Heart left ventricle (tissue), 16 donors: ENCODE results near the gene ATP1A1. TPM values are rescaled to one million over a fixed set of nuclear protein-coding genes. Genes with fewer than 3 reads are reported as not detected.

ENCODE experiments used
- ATAC-seq, 4 donors: fragments of 200-7000 bp; cut with Tn5 transposase; one replicate each; pipeline ENCODE4 v1.9.1; 2020 to 2022; ENCODE audit warnings: moderate library complexity in 4 of 4, mild to moderate bottlenecking in 3 of 4, moderate number of reproducible peaks in 1 of 4
- DNase-seq, 5 donors: peaks; one replicate each; pipeline ENCODE4 v3.0.0-alpha.2; 2020
- H3K27ac ChIP-seq, 12 donors: fragments of 200-600 bp; sonication (generic) in 4 of 12; one replicate each; pipeline versions ENCODE4 v1.5.0 to v1.8.0; 2016 to 2022; ENCODE audit warnings: mild to moderate bottlenecking in 2 of 12
- H3K27me3 ChIP-seq, 9 donors: fragments of 200-600 bp; sonication (generic) in 2 of 9; one replicate each; pipeline versions ENCODE4 v1.5.1 to v1.8.0; 2016 to 2022; ENCODE audit warnings: mild to moderate bottlenecking in 3 of 9
- H3K36me3 ChIP-seq, 9 donors: fragments of 200-600 bp; sonication (generic) in 2 of 9; one replicate each; pipeline versions ENCODE4 v1.5.0 to v1.8.0; 2018 to 2022; ENCODE audit warnings: mild to moderate bottlenecking in 2 of 9
- H3K4me1 ChIP-seq, 12 donors: fragments of 200-600 bp; sonication (generic) in 4 of 12; one replicate each; pipeline versions ENCODE4 v1.5.0 to v1.8.0; 2016 to 2022; ENCODE audit warnings: mild to moderate bottlenecking in 3 of 12
- H3K4me3 ChIP-seq, 12 donors: fragments of 200-600 bp; sonication (generic) in 4 of 12; one replicate each; pipeline versions ENCODE4 v1.5.0 to v1.8.0; 2017 to 2022; ENCODE audit warnings: mild to moderate bottlenecking in 9 of 12, moderate library complexity in 4 of 12
- H3K9me3 ChIP-seq, 12 donors: fragments of 200-600 bp; sonication (generic) in 4 of 12; one replicate each; pipeline versions ENCODE4 v1.5.0 to v1.8.0; 2016 to 2022; ENCODE audit warnings: mild to moderate bottlenecking in 1 of 12
- CTCF ChIP-seq, 12 donors: fragments of 200-600 bp; sonication (generic) in 4 of 12; IDR thresholded peaks; one replicate each; pipeline versions ENCODE4 v1.5.0 to v1.8.0; 2018 to 2022; ENCODE audit warnings: antibody characterized with exemption in 12 of 12, mild to moderate bottlenecking in 5 of 12
- POLR2A ChIP-seq, 2 donors: fragments of 450-650 bp; IDR thresholded peaks; one replicate each; pipeline ENCODE4 v1.6.1; 2017; ENCODE audit warnings: antibody characterized with exemption in 2 of 2, mild to moderate bottlenecking in 2 of 2, moderate library complexity in 2 of 2
- WGBS, 4 donors: extraction: QIAGEN DNeasy Blood & Tissue Kit in 2 of 4; methylation state at CpG; one replicate each; pipeline versions ENCODE4 v1.1.5 to v1.1.7; 2013 to 2018; 5-methylcytosine and 5-hydroxymethylcytosine counted together
- intact Hi-C, 10 donors: fragments of 100-400 bp; cut with DNase I; formaldehyde crosslinking; loops; one replicate each; pipeline versions ENCODE4 v1.11.1 to v1.14.2; 2022
- polyA plus RNA-seq, 2 donors: library from polyadenylated mRNA; stranded (reverse); fragments of 200-250 nt; gene quantifications; one replicate each; pipeline ENCODE4 v1.2.3, GENCODE V29; 2013
- total RNA-seq, 9 donors: library from RNA; depleted of rRNA in 2 of 9; stranded (reverse); fragments of >200 nt in 2 of 9; fragmentation: NEBNext Ultra II Directional in 3 of 9; extraction: Animal tissue kit (Norgen Biotek cat#: 25700) in 3 of 9; gene quantifications; one replicate each; pipeline versions ENCODE4 v1.1.0 to v1.2.4, GENCODE V29; 2016 to 2023
- donor health status: ischemic (EF 13 %, LVEDD 7.1; RV severe dilation, severe dysfunction).
- donor health status: healthy with polysubstance abuse.
- donor health status: DM: no; HTN: yes; CAD: no.
- donor health status: DM: no; HTN: no; CAD: no.
- donor health status: ischemic (EF 25% LVEDD 6.9; RV normal size, moderate dysfunction).
- donor health status: ischemic (EF 25% LVEDD 5.7; RV mildly dilated, moderate dysfunction).
- donor health status: healthy.
- donor health status: DM: yes; HTN: yes; CAD: no.
- donor health status: ischemic (EF 35%, LVEDD 5.7; RV mildly dilated, moderate dysfunction).
- donor health status: nonischemic (EF 11% LVEDD 7.7; RV severe dilation, severe dysfunction).
- donor health status: DM: yes; HTN: yes; CAD: no.
- donor health status: PGD.
- donor health status: ischemic (EF 29% LVEDD 5.4; RV normal size, mild dysfunction).
- donor health status: nonischemic (EF 23%, LVEDD 6.1; RV moderate dilation, normal function).

Gene ATP1A1
- total and polyA plus RNA-seq, 11 donors, result 115 to 896 (median 241) TPM

DNA sequence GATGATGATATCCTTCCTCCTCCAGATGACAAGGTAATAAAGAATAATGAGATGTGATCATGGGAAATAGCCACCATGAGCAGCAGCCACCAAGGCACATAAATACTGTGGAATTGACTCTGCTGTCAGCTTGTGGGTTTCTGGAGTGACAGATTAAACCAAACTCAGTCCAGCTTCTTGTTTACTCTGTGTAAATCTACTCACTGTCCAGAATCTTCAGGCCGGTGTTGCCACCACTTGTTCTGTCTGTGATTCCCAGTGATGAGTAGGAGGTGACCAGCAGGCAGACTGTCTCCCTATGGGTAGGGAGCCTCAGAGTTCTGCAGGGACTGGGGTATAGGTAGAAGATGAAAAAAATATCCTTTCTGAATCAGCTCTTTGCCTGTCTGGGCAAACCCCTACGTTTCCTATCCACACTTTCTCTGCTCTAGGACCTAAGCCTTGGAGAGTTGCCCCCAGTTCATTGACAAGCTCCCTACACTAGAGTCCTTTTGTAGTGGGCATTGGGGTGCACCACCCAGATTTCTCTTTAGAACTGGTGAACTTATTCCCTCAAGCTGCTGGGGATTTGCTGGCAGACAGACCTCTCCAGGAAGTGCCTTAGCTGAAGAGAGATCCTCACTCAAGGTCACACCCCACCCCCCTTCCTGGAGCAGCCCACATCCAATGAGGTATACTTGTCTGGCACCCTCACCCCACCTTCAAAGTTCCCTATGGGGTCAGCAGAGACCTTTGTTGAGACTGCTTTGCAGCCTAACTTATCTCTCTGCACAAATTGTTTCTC lies 47.6 kb downstream of the ATP1A1 start:
- WGBS, 4 donors, result 70 to 89% (median 76%) methylated on average over 2 of the region's 2 CpGs

DNA sequence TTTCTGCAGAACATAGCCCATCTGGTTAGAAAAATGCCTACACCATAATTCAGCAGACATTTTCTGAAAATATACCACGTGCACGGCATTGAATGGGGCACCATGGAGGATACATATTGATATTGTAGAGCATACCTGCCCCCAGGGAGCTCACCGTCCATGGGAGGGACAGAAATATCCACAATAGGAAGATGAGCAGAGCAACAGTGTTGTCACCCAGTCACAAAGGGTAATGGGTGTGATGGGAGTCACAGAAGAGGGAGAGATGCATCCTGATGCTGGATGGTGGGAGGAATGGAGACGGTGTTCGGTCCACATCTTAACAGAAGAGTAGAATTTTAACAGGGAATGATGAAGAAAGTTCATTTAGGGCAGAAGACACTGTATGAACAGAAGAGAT lies 51.4 kb downstream of the ATP1A1 start:
- intact Hi-C loops, result no loop called here
- Histone ChIP-seq H3K9me3 (no peaks in the 10 kb centered on the region), H3K4me1 (peaks cover 0 to 7% (median under 1%) of the 10 kb centered on the region in 12 donors), H3K27ac (no peak overlapping the region), H3K36me3 (no peaks in the 10 kb centered on the region), H3K27me3 (no peaks in the 10 kb centered on the region), H3K4me3 (no peak overlapping the region)
- 84 to 90% (median 86%) methylated on average over 5 of the region's 5 CpGs for WGBS, 4 donors
- TF ChIP-seq CTCF (IDR thresholded peaks at IDR 0.05), result no peak
- no peak for TF ChIP-seq POLR2A (IDR thresholded peaks at IDR 0.05)
- DNase-seq, result no peak
- ATAC-seq, result no peak

More for the DNA sequence above, 47.6 kb downstream of the ATP1A1 start:
- H3K9me3 ChIP-seq, result no peaks in the 10 kb centered on the region
- no peak overlapping the region for H3K27ac ChIP-seq
- no peaks in the 10 kb centered on the region for H3K27me3 ChIP-seq
- peaks cover 0 to 31% (median 21%) of the 10 kb centered on the region in 12 donors for H3K4me1 ChIP-seq
- H3K36me3 ChIP-seq, result no peaks in the 10 kb centered on the region
- intact Hi-C loops, result no loop called here
- TF ChIP-seq POLR2A (IDR thresholded peaks at IDR 0.05) (no peak), CTCF (IDR thresholded peaks at IDR 0.05) (no peak)
- H3K4me3 ChIP-seq, result no peak overlapping the region
- DNase-seq (no peak), ATAC-seq (no peak)

- WGBS, 4 donors, result 58 to 83% (median 59%) methylated on average over 1 of the region's 1 CpG
- intact Hi-C loops, result loop anchor here in 1 of 10 donors (5.0 kb wide), 1 partner anchor 52 kb away; no protein-coding TSS in a partner anchor
- Histone ChIP-seq H3K4me1 (peaks cover 0 to 11% (median 2%) of the 10 kb centered on the region in 12 donors), H3K27ac (no peak overlapping the region), H3K36me3 (no peaks in the 10 kb centered on the region), H3K9me3 (no peaks in the 10 kb centered on the region), H3K4me3 (no peak overlapping the region), H3K27me3 (no peaks in the 10 kb centered on the region)
- no peak for TF ChIP-seq CTCF (IDR thresholded peaks at IDR 0.05)
- no peak for TF ChIP-seq POLR2A (IDR thresholded peaks at IDR 0.05)
- ATAC-seq, result no peak
- DNase-seq, result no peak
Observed at GRCh38 chr1:116424863-116425262, 51.8 kb downstream of the ATP1A1 start.

GRCh38 chr1:116425987-116426386 lies 52.9 kb downstream of the ATP1A1 start:
- 88 to 95% (median 90%) methylated on average over 5 of the region's 5 CpGs for WGBS, 4 donors
- no peak for DNase-seq
- H3K27ac ChIP-seq, result no peak overlapping the region

More at GRCh38 chr1:116425987-116426386, 52.9 kb downstream of the ATP1A1 start:
- Histone ChIP-seq H3K9me3 (no peaks in the 10 kb centered on the region), H3K4me1 (peaks cover 0 to 19% (median 4%) of the 10 kb centered on the region in 12 donors), H3K4me3 (no peak overlapping the region), H3K36me3 (no peaks in the 10 kb centered on the region), H3K27me3 (no peaks in the 10 kb centered on the region)
- no peak for TF ChIP-seq CTCF (IDR thresholded peaks at IDR 0.05)
- no peak for TF ChIP-seq POLR2A (IDR thresholded peaks at IDR 0.05)
- ATAC-seq, result no peak
- intact Hi-C loops, result loop anchor here in 1 of 10 donors (5.0 kb wide), 1 partner anchor 51 kb away; no protein-coding TSS in a partner anchor
